ENCODE data around the gene IYD. TPM values are rescaled to one million over a fixed set of nuclear protein-coding genes. Genes with fewer than 3 reads are reported as not detected.

Gene IYD
- total and polyA plus RNA-seq, 9 of the 15 experiments (the other 6 are each of a cell fraction or from before 2014, with no cell fraction given) = not detected

- TF ChIP-seq MYNN (IDR thresholded peaks at IDR 0.05) (peak; percentile 32; the same call in 1 of the 2 replicates), MYNN (CRISPR knock-in tag; IDR thresholded peaks at IDR 0.05) (no peak), TCF3 (CRISPR knock-in tag; IDR thresholded peaks at IDR 0.05) (peak; percentile 75), TFAP4 (CRISPR knock-in tag; IDR thresholded peaks at IDR 0.05; ENCODE audit: borderline replicate concordance) (peak; percentile 24; the same call in 1 of the 2 replicates), TAL1 (IDR thresholded peaks at IDR 0.05) (peak; percentile 41; the same call in 1 of the 2 replicates), ZSCAN29 (IDR thresholded peaks at IDR 0.05) (no peak), HINFP (tag; conservative IDR thresholded peaks at IDR 0.05; ENCODE audit: low read depth) (no peak), TCF7 (IDR thresholded peaks at IDR 0.05; ENCODE audit: borderline replicate concordance) (0 out of 2 replicates have a peak, but pooled peaks have one; percentile 64), ZNF589 (CRISPR knock-in tag; IDR thresholded peaks at IDR 0.05; ENCODE audit: low read depth) (peak; percentile 49; the same call in 1 of the 2 replicates), NR4A1 (CRISPR knock-in tag; IDR thresholded peaks at IDR 0.05) (no peak), NR4A1 (tag; IDR thresholded peaks at IDR 0.05) (peak; percentile 61; the same call in 1 of the 2 replicates), BRF2 (IDR thresholded peaks at IDR 0.05; ENCODE audit: borderline replicate concordance, insufficient read depth, insufficient read length) (no peak), ZNF766 (CRISPR knock-in tag; conservative IDR thresholded peaks at IDR 0.05) (peak; percentile 18; the same call in 1 of the 2 replicates), CTBP1 (IDR thresholded peaks at IDR 0.05; ENCODE audit: borderline replicate concordance) (peak; percentile 40), ARID1B (IDR thresholded peaks at IDR 0.05) (peak; percentile 49; the same call in 1 of the 2 replicates), CBFA2T3 (IDR thresholded peaks at IDR 0.05) (peak; percentile 66)
- TF ChIP-seq, protein P1, sequence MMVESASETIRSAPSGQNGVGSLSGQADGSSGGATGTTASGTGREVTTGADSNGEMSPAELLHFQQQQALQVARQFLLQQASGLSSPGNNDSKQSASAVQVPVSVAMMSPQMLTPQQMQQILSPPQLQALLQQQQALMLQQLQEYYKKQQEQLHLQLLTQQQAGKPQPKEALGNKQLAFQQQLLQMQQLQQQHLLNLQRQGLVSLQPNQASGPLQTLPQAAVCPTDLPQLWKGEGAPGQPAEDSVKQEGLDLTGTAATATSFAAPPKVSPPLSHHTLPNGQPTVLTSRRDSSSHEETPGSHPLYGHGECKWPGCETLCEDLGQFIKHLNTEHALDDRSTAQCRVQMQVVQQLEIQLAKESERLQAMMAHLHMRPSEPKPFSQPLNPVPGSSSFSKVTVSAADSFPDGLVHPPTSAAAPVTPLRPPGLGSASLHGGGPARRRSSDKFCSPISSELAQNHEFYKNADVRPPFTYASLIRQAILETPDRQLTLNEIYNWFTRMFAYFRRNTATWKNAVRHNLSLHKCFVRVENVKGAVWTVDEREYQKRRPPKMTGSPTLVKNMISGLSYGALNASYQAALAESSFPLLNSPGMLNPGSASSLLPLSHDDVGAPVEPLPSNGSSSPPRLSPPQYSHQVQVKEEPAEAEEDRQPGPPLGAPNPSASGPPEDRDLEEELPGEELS (CRISPR knock-in tag; IDR thresholded peaks at IDR 0.05; ENCODE audit: borderline replicate concordance) = no peak
- TF ChIP-seq, protein P2, sequence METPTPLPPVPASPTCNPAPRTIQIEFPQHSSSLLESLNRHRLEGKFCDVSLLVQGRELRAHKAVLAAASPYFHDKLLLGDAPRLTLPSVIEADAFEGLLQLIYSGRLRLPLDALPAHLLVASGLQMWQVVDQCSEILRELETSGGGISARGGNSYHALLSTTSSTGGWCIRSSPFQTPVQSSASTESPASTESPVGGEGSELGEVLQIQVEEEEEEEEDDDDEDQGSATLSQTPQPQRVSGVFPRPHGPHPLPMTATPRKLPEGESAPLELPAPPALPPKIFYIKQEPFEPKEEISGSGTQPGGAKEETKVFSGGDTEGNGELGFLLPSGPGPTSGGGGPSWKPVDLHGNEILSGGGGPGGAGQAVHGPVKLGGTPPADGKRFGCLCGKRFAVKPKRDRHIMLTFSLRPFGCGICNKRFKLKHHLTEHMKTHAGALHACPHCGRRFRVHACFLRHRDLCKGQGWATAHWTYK (CRISPR knock-in tag; IDR thresholded peaks at IDR 0.05) = no peak
These were observed 41.6 kb upstream of the IYD start (continued) for GRCh38 chr6:150327117-150327774.

Measured in K562 (cell line).